GM12878 (cell line): Measurements from ENCODE around the gene OR51E2. TPM values are rescaled to one million over a fixed set of nuclear protein-coding genes. Genes with fewer than 3 reads are reported as not detected.

ENCODE experiments used
- ATAC-seq: fragments of 200-7000 bp; cut with Tn5 transposase; 3 replicates; pipeline ENCODE4 v1.9.1; 2020; ENCODE audit warnings: mild to moderate bottlenecking, moderate library complexity
- BruUV-seq: library from RNA; stranded (reverse); fragments of 400-500 nt; replicated peaks from 2 replicates; lab custom pipeline; 2021; lab: Mats Ljungman, UMichigan
- CTCF ChIA-PET: fragments of 300-600 bp; sonication (Branson Sonifier 250); formaldehyde crosslinking; extraction: SDS; loops from one replicate; lab custom pipeline; 2021; ENCODE audit warnings: inconsistent platforms; lab: Yijun Ruan, JAX
- POLR2A ChIA-PET: fragments of 350-600 bp; formaldehyde crosslinking; extraction: SDS; loops from one replicate; lab custom pipeline; 2021; ENCODE audit warnings: inconsistent platforms; lab: Charles Lee
- RAD21 ChIA-PET: fragments of 300-600 bp; sonication (Branson Sonifier 250); formaldehyde crosslinking; loops from one replicate; lab custom pipeline; 2023; ENCODE audit warnings: antibody characterized with exemption; ENCODE audit not compliant: unreplicated experiment; lab: Charles Lee
- SMC1A ChIA-PET: fragments of 300-600 bp; sonication (Branson Sonifier 250); formaldehyde crosslinking; loops from one replicate; lab custom pipeline; 2023; ENCODE audit not compliant: unreplicated experiment, uncharacterized antibody; lab: Charles Lee
- DNase-seq: peaks from one replicate; pipeline ENCODE4 v3.0.0-alpha.2; 2011; ENCODE audit warnings: low read depth, low spot score
- FAIRE-seq: peaks from 3 replicates; lab custom pipeline; 2011; peaks lifted over from hg19 to GRCh38; lab: Jason Lieb, UNC
- H2AFZ ChIP-seq: 2 replicates; pipeline ENCODE4 v1.6.0; 2011; ENCODE audit warnings: low read depth, low read length, control low read depth; ENCODE audit not compliant: control insufficient read depth
- H3K27ac ChIP-seq: 2 replicates; pipeline ENCODE4 v1.5.1; 2011; ENCODE audit warnings: control low read depth; ENCODE audit not compliant: control insufficient read depth, insufficient read depth
- H3K27me3 ChIP-seq, 2 experiments: replicated peaks in 1 of 2; 2 replicates each; pipeline versions ENCODE4 v1.6.0 to v1.6.1; 2011; ENCODE audit warnings: low read length in 1 of 2; ENCODE audit not compliant: control insufficient read depth in 2 of 2, insufficient read depth in 2 of 2
- H3K36me3 ChIP-seq, 2 experiments: 2 replicates each; pipeline ENCODE4 v1.5.1; 2011; ENCODE audit warnings: low read length in 1 of 2; ENCODE audit not compliant: control insufficient read depth in 2 of 2, insufficient read depth in 2 of 2
- H3K4me1 ChIP-seq: 2 replicates; pipeline ENCODE4 v1.6.1; 2011; ENCODE audit warnings: mild to moderate bottlenecking, low read length, moderate library complexity, mixed read lengths; ENCODE audit not compliant: control insufficient read depth, insufficient read depth
- H3K4me2 ChIP-seq: 2 replicates; pipeline ENCODE4 v1.6.0; 2011; ENCODE audit warnings: control low read depth; ENCODE audit not compliant: control insufficient read depth, insufficient read depth
- H3K4me3 ChIP-seq: fragments of 200-600 bp; sonication (generic); 2 replicates; pipeline ENCODE4 v1.5.1; 2016
- H3K79me2 ChIP-seq: 2 replicates; pipeline ENCODE4 v1.6.0; 2011; ENCODE audit warnings: low read length; ENCODE audit not compliant: control insufficient read depth, insufficient read depth
- H3K9ac ChIP-seq: 2 replicates; pipeline ENCODE4 v1.8.0; 2011; ENCODE audit warnings: low read length, control low read depth, mixed read lengths; ENCODE audit not compliant: control insufficient read depth, insufficient read depth
- H3K9me3 ChIP-seq: replicated peaks from 3 replicates; pipeline ENCODE4 v1.5.1; 2011; ENCODE audit warnings: mild to moderate bottlenecking, low read length; ENCODE audit not compliant: control insufficient read depth, insufficient read depth
- H4K20me1 ChIP-seq: 2 replicates; pipeline ENCODE4 v1.6.0; 2011; ENCODE audit not compliant: control insufficient read depth, insufficient read depth
- ATF3 ChIP-seq: IDR thresholded peaks from 2 replicates; pipeline ENCODE4 v1.6.1; 2011; ENCODE audit warnings: low read depth, mild to moderate bottlenecking, low read length, moderate library complexity, borderline replicate concordance; ENCODE audit errors: extremely low read depth
- BCL3 ChIP-seq: IDR thresholded peaks from 2 replicates; pipeline ENCODE4 v1.6.1; 2011; ENCODE audit warnings: borderline replicate concordance, low read depth, mild to moderate bottlenecking, moderate library complexity, low read length; ENCODE audit not compliant: insufficient read depth, poor library complexity, severe bottlenecking
- DPF2 ChIP-seq: fragments of 450-650 bp; IDR thresholded peaks from 2 replicates; pipeline ENCODE4 v1.6.1; 2017; ENCODE audit warnings: mild to moderate bottlenecking
- E2F4 ChIP-seq: IDR thresholded peaks from 2 replicates; pipeline ENCODE4 v1.6.1; 2012; ENCODE audit warnings: low read depth, low read length, improper control_type of control experiment
- E4F1 ChIP-seq: fragments of 450-650 bp; IDR thresholded peaks from 2 replicates; pipeline ENCODE4 v1.6.1; 2018; ENCODE audit warnings: borderline replicate concordance, mild to moderate bottlenecking; ENCODE audit not compliant: partially characterized antibody
- ESRRA ChIP-seq: IDR thresholded peaks from 2 replicates; pipeline ENCODE4 v1.6.1; 2012; ENCODE audit warnings: mild to moderate bottlenecking, low read length, improper control_type of control experiment
- HDGF ChIP-seq: fragments of 450-650 bp; IDR thresholded peaks from 2 replicates; pipeline ENCODE4 v1.6.1; 2016; ENCODE audit warnings: antibody characterized with exemption
- MYB ChIP-seq: fragments of 150-350 bp; IDR thresholded peaks from 2 replicates; pipeline ENCODE4 v1.6.1; 2014; ENCODE audit warnings: mild to moderate bottlenecking, low read depth, low read length, borderline replicate concordance
- NFIC ChIP-seq: IDR thresholded peaks from 2 replicates; pipeline ENCODE4 v1.6.1; 2012; ENCODE audit warnings: low read depth, mild to moderate bottlenecking, inconsistent platforms, low read length, moderate library complexity
- POLR2A ChIP-seq: IDR thresholded peaks from 2 replicates; pipeline ENCODE4 v1.6.1; 2011; ENCODE audit warnings: low read depth, mild to moderate bottlenecking, low read length
- SMAD5 ChIP-seq: IDR thresholded peaks from 2 replicates; pipeline ENCODE4 v1.6.1; 2016; ENCODE audit warnings: antibody characterized with exemption, low read depth
- SUZ12 ChIP-seq: fragments of 200-600 bp; sonication (generic); IDR thresholded peaks from one replicate; pipeline ENCODE4 v1.6.1; 2018; ENCODE audit warnings: antibody characterized with exemption, mild to moderate bottlenecking; ENCODE audit not compliant: unreplicated experiment
- TAF1 ChIP-seq: IDR thresholded peaks from 2 replicates; pipeline ENCODE4 v1.6.1; 2011; ENCODE audit warnings: mild to moderate bottlenecking, low read depth, low read length, borderline replicate concordance
- TCF12 ChIP-seq: IDR thresholded peaks from 2 replicates; pipeline ENCODE4 v1.6.1; 2011; ENCODE audit warnings: low read depth, mild to moderate bottlenecking, low read length
- ZNF384 ChIP-seq: IDR thresholded peaks from 2 replicates; pipeline ENCODE4 v1.6.1; 2012; ENCODE audit warnings: low read depth, mild to moderate bottlenecking, low read length, improper control_type of control experiment, borderline replicate concordance
- ZSCAN29 ChIP-seq: fragments of 450-650 bp; IDR thresholded peaks from 2 replicates; pipeline ENCODE4 v1.6.1; 2017; ENCODE audit warnings: mild to moderate bottlenecking, moderate library complexity
- WGBS: methylation state at CpG from one replicate; pipeline ENCODE4 v1.1.6; 2016; ENCODE audit warnings: low lambda C conversion rate; ENCODE audit not compliant: insufficient replicate concordance, insufficient coverage; ENCODE audit errors: missing lambda C conversion rate; 5-methylcytosine and 5-hydroxymethylcytosine counted together
- in situ Hi-C: fragments of 300-500 bp; cut with MboI; formaldehyde crosslinking; loops from 9 replicates; pipeline ENCODE4 v1.14.3; 2018; ENCODE audit warnings: mixed read lengths
- intact Hi-C: fragments of 100-400 bp; cut with micrococcal nuclease; formaldehyde crosslinking; loops from one replicate; pipeline ENCODE4 v1.14.2; 2022; ENCODE audit not compliant: unreplicated experiment
- polyA plus RNA-seq, 11 experiments: library from polyadenylated mRNA; depleted of rRNA in 4 of 11; unstranded in 6 of 11; stranded (reverse) in 5 of 11; fragments of >200 nt; fragmentation: Nextera tagmentation in 4 of 11; fragmentation: Illumina TruSeq in 1 of 11; extraction: Ambion mirVana in 4 of 11; extraction: Trizol in 1 of 11; gene quantifications; 1 replicate in 1 of 11; 2 replicates in 10 of 11; pipeline versions ENCODE4 v1.2.1 to v1.2.3, GENCODE V29; 2011 to 2016; ENCODE audit warnings: inconsistent platforms in 2 of 11, missing spikeins in 2 of 11, low read depth in 1 of 11
- total RNA-seq, 4 experiments: library from RNA; depleted of rRNA in 3 of 4; stranded (reverse); fragments of >200 nt in 3 of 4; fragmentation: Illumina TruSeq in 1 of 4; extraction: Trizol in 1 of 4; gene quantifications; 2 replicates each; pipeline versions ENCODE4 v1.2.1 to v1.2.3, GENCODE V29; 2013 to 2021

The OR51E2 gene
- total and polyA plus RNA-seq, 10 of the 15 experiments (the other 5 are each of a cell fraction or from before 2014, with no cell fraction given) = not detected

DNA sequence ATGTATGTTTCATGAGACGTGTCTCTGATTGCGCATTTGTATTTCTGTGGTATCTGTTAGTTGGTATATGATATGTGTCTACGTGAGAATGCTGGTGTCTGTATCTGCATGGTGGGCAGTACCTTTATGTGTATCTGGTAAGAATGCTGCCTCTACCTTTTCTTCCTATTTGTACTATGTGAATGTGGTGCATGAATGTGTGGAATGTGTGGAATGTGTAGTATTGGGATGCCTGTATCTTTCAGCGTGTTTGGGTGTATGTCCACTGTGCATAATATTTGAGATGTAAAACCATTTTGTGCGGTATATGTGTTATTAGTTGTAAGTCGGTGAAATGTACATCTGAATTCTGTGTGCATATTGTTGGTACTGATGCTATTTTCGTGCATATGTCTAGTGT is 56.2 kb downstream of the OR51E2 start:
- RAD21 ChIA-PET = no interaction called here
- Histone ChIP-seq H3K4me2 (no peak overlapping the region), H3K4me1 (no peaks in the 10 kb centered on the region), H3K27me3 (no peaks in the 10 kb centered on the region; a peak in 1 of 4 replicates), H3K9me3 (no peaks in the 10 kb centered on the region), H3K36me3 (no peaks in the 10 kb centered on the region), H3K4me3 (no peak overlapping the region), H2AFZ (no peak overlapping the region), H3K27ac (no peak overlapping the region), H3K9ac (no peak overlapping the region), H3K79me2 (no peaks in the 10 kb centered on the region), H4K20me1 (no peaks in the 10 kb centered on the region)
- intact Hi-C loops (no loop called here), in situ Hi-C loops (no loop called here)
- TF ChIP-seq E4F1 (no peak), HDGF (no peak), DPF2 (no peak), E2F4 (no peak), POLR2A (no peak), ZNF384 (no peak), SMAD5 (no peak), ESRRA (no peak), TCF12 (no peak), ATF3 (no peak), NFIC (no peak), MYB (no peak), SUZ12 (no peak), ZSCAN29 (no peak), TAF1 (no peak), BCL3 (no peak)
- no TSS peak for BruUV-seq
- POLR2A ChIA-PET = no interaction called here
- FAIRE-seq (no peak), DNase-seq (no peak), ATAC-seq (no peak)
- SMC1A ChIA-PET = no interaction called here
- CTCF ChIA-PET = interaction anchor here (1.2 kb wide), 1 partner anchor 185 kb away, joined by 3 read pairs; no protein-coding TSS in a partner anchor
- WGBS = 45% methylated on average over 7 of the region's 7 CpGs
